Esophagus squamous epithelium (tissue), 5 donors: ENCODE results near the gene INPP4B. TPM values are rescaled to one million over a fixed set of nuclear protein-coding genes. Genes with fewer than 3 reads are reported as not detected.
"Not testable (repeated sequence)": the region's sequence is repeated elsewhere in the genome, so short reads cannot be mapped to it uniquely, and the experiment has no call there.

Experiments used
- DNase-seq: peaks from one replicate; lab custom pipeline; 2025; lab: John Stamatoyannopoulos, UW
- H3K27ac ChIP-seq, 4 donors: fragments of 200-600 bp; sonication (generic); one replicate each; pipeline ENCODE4 v1.5.1; 2016 to 2019; ENCODE audit warnings: mild to moderate bottlenecking in 1 of 4
- H3K27me3 ChIP-seq, 4 donors: fragments of 200-600 bp; sonication (generic); 1 replicate in 3 of 4; 2 replicates in 1 of 4; pipeline versions ENCODE4 v1.5.1 to v1.6.0; 2017 to 2021; ENCODE audit warnings: antibody characterized with exemption in 1 of 4
- H3K36me3 ChIP-seq, 3 donors: fragments of 200-600 bp; sonication (generic); one replicate each; pipeline ENCODE4 v1.5.1; 2016 to 2019
- H3K4me1 ChIP-seq, 3 donors: fragments of 200-600 bp; sonication (generic); one replicate each; pipeline ENCODE4 v1.5.1; 2017 to 2019
- H3K4me3 ChIP-seq, 4 donors: fragments of 200-600 bp; sonication (generic); 1 replicate in 3 of 4; 2 replicates in 1 of 4; pipeline ENCODE4 v1.5.1; 2016 to 2019; ENCODE audit warnings: mild to moderate bottlenecking in 2 of 4, moderate library complexity in 1 of 4
- H3K9me3 ChIP-seq, 3 donors: fragments of 200-600 bp; sonication (generic); one replicate each; pipeline ENCODE4 v1.5.1; 2016 to 2019
- POLR2A ChIP-seq, 4 donors: fragments of 450-650 bp; IDR thresholded peaks; one replicate each; pipeline ENCODE4 v1.6.1; 2017; ENCODE audit warnings: antibody characterized with exemption in 4 of 4, mild to moderate bottlenecking in 4 of 4, moderate library complexity in 3 of 4
- WGBS, 2 donors: methylation state at CpG; one replicate each; pipeline ENCODE4 v1.1.5; 2018; 5-methylcytosine and 5-hydroxymethylcytosine counted together
- intact Hi-C: fragments of 100-400 bp; cut with DNase I; formaldehyde crosslinking; loops from one replicate; pipeline ENCODE4 v1.15.0; 2022
- total RNA-seq, 4 donors: library from RNA; depleted of rRNA; stranded (reverse); fragments of >200 nt; gene quantifications; one replicate each; pipeline ENCODE4 v1.1.0, GENCODE V29; 2016
- TF ChIP-seq, protein P1 (sequence below), 6 experiments: fragments of 450-650 bp in 4 of 6; fragments of 200-600 bp in 2 of 6; sonication (generic) in 2 of 6; IDR thresholded peaks; one replicate each; pipeline ENCODE4 v1.5.1; 2016 to 2019; ENCODE audit warnings: antibody characterized with exemption in 6 of 6, mild to moderate bottlenecking in 4 of 6, moderate library complexity in 4 of 6
- donor health status: DM: yes; HTN: yes; CAD: no.

The INPP4B gene
- total RNA-seq, 4 donors from 2014 or later = 14.3 to 49.7 (median 21.3) TPM

DNA sequence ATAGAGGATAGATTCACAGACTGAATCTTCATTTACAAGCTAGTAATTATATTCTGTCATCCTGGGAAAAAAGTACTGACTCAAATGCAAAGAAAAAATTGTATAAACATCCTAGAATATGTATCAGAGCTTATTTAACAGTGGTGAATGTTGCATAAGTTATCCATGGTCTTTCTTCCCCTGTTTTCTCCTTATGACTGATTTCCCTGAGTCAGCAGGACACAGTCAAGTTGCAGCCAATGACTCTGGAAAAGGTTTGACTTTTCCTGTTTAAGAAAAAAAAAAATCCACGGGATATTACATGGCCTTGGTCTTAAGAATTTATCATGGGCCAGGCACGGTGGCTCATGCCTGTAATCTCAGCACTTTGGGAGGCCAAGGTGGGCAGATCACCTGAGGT lies 36.5 kb downstream of the INPP4B start:
- no peak overlapping the region for H3K4me3 ChIP-seq
- H3K27me3 ChIP-seq = no peaks in the 10 kb centered on the region
- no peak for DNase-seq
- TF ChIP-seq, protein P1, sequence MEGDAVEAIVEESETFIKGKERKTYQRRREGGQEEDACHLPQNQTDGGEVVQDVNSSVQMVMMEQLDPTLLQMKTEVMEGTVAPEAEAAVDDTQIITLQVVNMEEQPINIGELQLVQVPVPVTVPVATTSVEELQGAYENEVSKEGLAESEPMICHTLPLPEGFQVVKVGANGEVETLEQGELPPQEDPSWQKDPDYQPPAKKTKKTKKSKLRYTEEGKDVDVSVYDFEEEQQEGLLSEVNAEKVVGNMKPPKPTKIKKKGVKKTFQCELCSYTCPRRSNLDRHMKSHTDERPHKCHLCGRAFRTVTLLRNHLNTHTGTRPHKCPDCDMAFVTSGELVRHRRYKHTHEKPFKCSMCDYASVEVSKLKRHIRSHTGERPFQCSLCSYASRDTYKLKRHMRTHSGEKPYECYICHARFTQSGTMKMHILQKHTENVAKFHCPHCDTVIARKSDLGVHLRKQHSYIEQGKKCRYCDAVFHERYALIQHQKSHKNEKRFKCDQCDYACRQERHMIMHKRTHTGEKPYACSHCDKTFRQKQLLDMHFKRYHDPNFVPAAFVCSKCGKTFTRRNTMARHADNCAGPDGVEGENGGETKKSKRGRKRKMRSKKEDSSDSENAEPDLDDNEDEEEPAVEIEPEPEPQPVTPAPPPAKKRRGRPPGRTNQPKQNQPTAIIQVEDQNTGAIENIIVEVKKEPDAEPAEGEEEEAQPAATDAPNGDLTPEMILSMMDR (IDR thresholded peaks at IDR 0.05) = no peak
- TF ChIP-seq POLR2A (IDR thresholded peaks at IDR 0.05) = no peak
- no peaks in the 10 kb centered on the region for H3K4me1 ChIP-seq
- H3K27ac ChIP-seq = no peak overlapping the region
- WGBS, 2 donors = 20 to 45% methylated on average over 1 to 2 of the region's 2 CpGs
- no peaks in the 10 kb centered on the region for H3K9me3 ChIP-seq
- H3K36me3 ChIP-seq = no peaks in the 10 kb centered on the region
- intact Hi-C loops = no loop called here

DNA sequence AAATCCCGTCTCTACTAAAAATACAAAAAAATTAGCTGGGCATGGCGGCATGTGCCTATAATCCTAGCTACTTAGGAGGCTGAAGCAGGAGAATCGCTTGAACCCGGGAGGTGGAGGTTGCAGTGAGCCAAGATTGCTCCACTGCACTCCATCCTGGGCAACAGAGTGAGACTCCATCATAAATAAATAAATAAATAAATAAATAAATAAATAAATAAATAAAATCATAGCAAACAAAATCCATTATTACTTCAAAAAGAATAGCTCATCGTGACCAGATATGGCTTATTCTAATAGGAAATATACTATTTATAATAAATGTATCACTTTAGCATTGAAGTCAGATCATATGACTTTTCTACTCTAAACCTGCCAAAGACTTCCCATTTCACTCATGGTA lies 42.2 kb downstream of the INPP4B start:
- WGBS, 2 donors = 95 to 100% methylated on average over 5 of the region's 5 CpGs

DNA sequence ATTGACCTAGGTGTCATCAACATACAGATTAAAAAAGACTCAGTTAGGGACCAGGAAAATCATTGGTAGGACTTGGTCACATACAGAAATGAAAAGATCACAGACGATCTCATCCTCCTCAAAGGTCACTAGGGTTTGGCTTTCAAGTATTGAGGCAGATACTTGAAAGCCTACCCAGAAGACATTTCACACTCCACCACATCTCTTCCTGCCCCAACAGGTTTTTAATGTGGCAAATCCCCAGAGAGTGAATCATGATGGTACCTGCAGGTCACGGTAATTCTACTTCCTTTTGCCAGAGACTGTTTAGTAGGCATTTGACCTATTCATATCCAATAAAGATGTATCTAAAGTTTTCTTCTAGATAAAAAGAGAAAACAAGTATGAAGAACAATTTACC lies 44.1 kb downstream of the INPP4B start:
- H3K4me1 ChIP-seq = peaks cover 0 to 15% (median 3%) of the 10 kb centered on the region in 3 donors
- no peak for DNase-seq
- H3K36me3 ChIP-seq = no peaks in the 10 kb centered on the region
- WGBS, 2 donors = 22 to 37% methylated on average over 2 of the region's 2 CpGs
- no peak overlapping the region for H3K27ac ChIP-seq
- H3K27me3 ChIP-seq = no peaks in the 10 kb centered on the region
- TF ChIP-seq, protein P1 (IDR thresholded peaks at IDR 0.05) = no peak
- no peak for TF ChIP-seq POLR2A (IDR thresholded peaks at IDR 0.05)
- H3K4me3 ChIP-seq = no peak overlapping the region
- intact Hi-C loops = no loop called here
- no peaks in the 10 kb centered on the region for H3K9me3 ChIP-seq

More for the DNA sequence above, 42.2 kb downstream of the INPP4B start:
- peaks cover 0 to 15% (median 3%) of the 10 kb centered on the region in 3 donors for H3K4me1 ChIP-seq
- intact Hi-C loops, H3K4me3 ChIP-seq, H3K27me3 ChIP-seq, H3K9me3 ChIP-seq, H3K27ac ChIP-seq, H3K36me3 ChIP-seq, DNase-seq: not testable (repeated sequence)

DNA sequence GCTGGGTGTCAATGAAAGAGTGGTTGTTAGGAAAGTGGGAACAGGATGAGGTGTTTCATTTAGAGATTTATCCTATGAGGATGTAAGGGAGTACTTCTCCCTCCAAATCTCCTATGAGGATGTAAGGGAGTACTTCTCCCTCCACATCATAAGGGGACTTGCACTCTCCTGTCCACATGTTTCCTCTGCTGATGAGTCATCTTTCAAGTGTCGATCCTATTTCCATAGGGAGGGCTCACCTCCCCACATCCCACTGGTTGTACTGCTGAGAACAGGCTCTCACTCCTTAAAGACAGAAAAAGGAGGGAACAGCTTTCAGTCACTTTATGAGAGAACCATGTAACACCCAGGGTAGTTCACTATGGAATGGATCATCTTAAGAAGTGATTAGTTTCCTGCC lies 65.0 kb downstream of the INPP4B start:
- 20 to 40% methylated on average over 1 of the region's 1 CpG for WGBS, 2 donors
- Histone ChIP-seq H3K27me3 (no peaks in the 10 kb centered on the region), H3K27ac (no peak overlapping the region), H3K36me3 (no peaks in the 10 kb centered on the region), H3K4me1 (peaks cover 0 to 12% (median 6%) of the 10 kb centered on the region in 3 donors), H3K4me3 (no peak overlapping the region), H3K9me3 (no peaks in the 10 kb centered on the region)
- TF ChIP-seq POLR2A (IDR thresholded peaks at IDR 0.05) = no peak
- TF ChIP-seq, protein P1 (IDR thresholded peaks at IDR 0.05) = no peak
- intact Hi-C loops = no loop called here
- no peak for DNase-seq

DNA sequence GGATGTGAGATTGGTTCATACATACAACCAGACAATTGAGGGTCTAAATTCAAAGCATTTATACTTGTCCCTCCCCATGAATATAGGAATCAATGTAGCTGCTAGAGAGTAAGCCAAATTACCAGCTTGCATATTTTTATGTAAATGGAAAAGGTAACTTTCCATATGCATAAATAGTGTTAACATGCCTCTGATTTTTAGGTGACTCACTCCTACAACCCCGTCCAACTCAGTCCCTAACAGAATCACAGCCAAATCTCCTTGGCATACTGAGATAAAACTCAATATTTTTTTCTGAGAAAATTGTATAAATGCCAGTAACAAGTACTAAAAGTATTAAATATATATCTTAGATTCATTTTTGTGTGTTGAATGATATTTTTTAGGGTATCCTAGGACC lies 67.2 kb downstream of the INPP4B start:
- H3K27me3 ChIP-seq = no peaks in the 10 kb centered on the region
- H3K36me3 ChIP-seq = no peaks in the 10 kb centered on the region
- 31 to 45% methylated on average over 1 of the region's 1 CpG for WGBS, 2 donors
- TF ChIP-seq, protein P1 (IDR thresholded peaks at IDR 0.05) = no peak
- TF ChIP-seq POLR2A (IDR thresholded peaks at IDR 0.05) = no peak
- intact Hi-C loops = no loop called here
- H3K9me3 ChIP-seq = no peaks in the 10 kb centered on the region
- H3K27ac ChIP-seq = no peak overlapping the region
- H3K4me1 ChIP-seq = peaks cover 0 to 12% (median 6%) of the 10 kb centered on the region in 3 donors
- no peak for DNase-seq
- H3K4me3 ChIP-seq = no peak overlapping the region

DNA sequence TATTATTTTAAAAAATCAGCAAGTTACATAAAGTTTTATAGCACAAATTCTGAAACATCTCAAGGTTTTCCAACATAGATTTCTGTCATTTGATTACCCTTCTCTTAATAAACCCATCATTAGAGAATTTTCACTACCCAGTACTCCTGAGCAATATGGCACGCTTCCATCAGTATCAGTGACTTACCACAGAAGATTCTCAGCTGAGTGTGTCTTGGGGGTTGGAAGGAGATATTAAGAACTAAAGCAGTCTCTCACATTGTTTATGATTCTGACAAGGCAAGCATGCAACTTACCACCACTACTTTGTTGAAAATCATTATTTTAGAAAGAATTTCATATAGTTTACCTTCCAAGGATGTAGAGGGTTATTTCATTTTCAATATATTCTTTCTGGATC lies 67.7 kb downstream of the INPP4B start:
- DNase-seq = no peak
- TF ChIP-seq, protein P1 (IDR thresholded peaks at IDR 0.05) = no peak
- TF ChIP-seq POLR2A (IDR thresholded peaks at IDR 0.05) = no peak
- Histone ChIP-seq H3K4me3 (no peak overlapping the region), H3K27ac (no peak overlapping the region), H3K4me1 (peaks cover 0 to 12% (median 6%) of the 10 kb centered on the region in 3 donors), H3K9me3 (no peaks in the 10 kb centered on the region), H3K36me3 (no peaks in the 10 kb centered on the region), H3K27me3 (no peaks in the 10 kb centered on the region)
- intact Hi-C loops = no loop called here
- WGBS, 2 donors = 67 to 88% methylated on average over 1 of the region's 1 CpG
